Activated CD4-positive, alpha-beta T cell treated with anti-CD3 and anti-CD28 coated beads, Interleukin-2, amount 10 ng/mL, durations not matched to agents 7 days and 5 days (primary cell): ENCODE results near the gene PPIF. TPM values are rescaled to one million over a fixed set of nuclear protein-coding genes. Genes with fewer than 3 reads are reported as not detected.

Experiments
- CTCF ChIA-PET: fragments of 350-600 bp; sonication (Branson Sonifier 250); formaldehyde crosslinking; loops from one replicate; lab custom pipeline; 2021; ENCODE audit warnings: antibody characterized with exemption; lab: Charles Lee
- POLR2A ChIA-PET: fragments of 350-600 bp; sonication (Branson Sonifier 250); formaldehyde crosslinking; loops from one replicate; lab custom pipeline; 2021; ENCODE audit warnings: antibody characterized with exemption; lab: Charles Lee
- DNase-seq: peaks from one replicate; pipeline ENCODE4 v3.0.0-alpha.2; 2020
- H3K27ac Mint-ChIP-seq: one replicate; pipeline ENCODE4 v1.8.0; 2021; ENCODE audit warnings: mild to moderate bottlenecking, moderate library complexity, mixed read lengths
- H3K27me3 Mint-ChIP-seq: one replicate; pipeline ENCODE4 v1.8.0; 2021; ENCODE audit warnings: mixed read lengths
- H3K36me3 Mint-ChIP-seq: one replicate; pipeline ENCODE4 v1.8.0; 2021; ENCODE audit warnings: low read depth, mixed read lengths
- H3K4me1 Mint-ChIP-seq: one replicate; pipeline ENCODE4 v1.8.0; 2021; ENCODE audit warnings: mixed read lengths
- H3K4me3 Mint-ChIP-seq: one replicate; pipeline ENCODE4 v1.8.0; 2021; ENCODE audit warnings: mild to moderate bottlenecking, moderate library complexity, mixed read lengths
- H3K9me3 Mint-ChIP-seq: one replicate; pipeline ENCODE4 v1.8.0; 2021; ENCODE audit warnings: mixed read lengths
- total RNA-seq, 2 experiments: library from RNA; stranded (reverse); gene quantifications; one replicate each; pipeline ENCODE4 v1.2.3, GENCODE V29; 2021

PPIF gene
- total RNA-seq, 2 experiments from 2014 or later: 53.7 to 56.7 TPM

DNA sequence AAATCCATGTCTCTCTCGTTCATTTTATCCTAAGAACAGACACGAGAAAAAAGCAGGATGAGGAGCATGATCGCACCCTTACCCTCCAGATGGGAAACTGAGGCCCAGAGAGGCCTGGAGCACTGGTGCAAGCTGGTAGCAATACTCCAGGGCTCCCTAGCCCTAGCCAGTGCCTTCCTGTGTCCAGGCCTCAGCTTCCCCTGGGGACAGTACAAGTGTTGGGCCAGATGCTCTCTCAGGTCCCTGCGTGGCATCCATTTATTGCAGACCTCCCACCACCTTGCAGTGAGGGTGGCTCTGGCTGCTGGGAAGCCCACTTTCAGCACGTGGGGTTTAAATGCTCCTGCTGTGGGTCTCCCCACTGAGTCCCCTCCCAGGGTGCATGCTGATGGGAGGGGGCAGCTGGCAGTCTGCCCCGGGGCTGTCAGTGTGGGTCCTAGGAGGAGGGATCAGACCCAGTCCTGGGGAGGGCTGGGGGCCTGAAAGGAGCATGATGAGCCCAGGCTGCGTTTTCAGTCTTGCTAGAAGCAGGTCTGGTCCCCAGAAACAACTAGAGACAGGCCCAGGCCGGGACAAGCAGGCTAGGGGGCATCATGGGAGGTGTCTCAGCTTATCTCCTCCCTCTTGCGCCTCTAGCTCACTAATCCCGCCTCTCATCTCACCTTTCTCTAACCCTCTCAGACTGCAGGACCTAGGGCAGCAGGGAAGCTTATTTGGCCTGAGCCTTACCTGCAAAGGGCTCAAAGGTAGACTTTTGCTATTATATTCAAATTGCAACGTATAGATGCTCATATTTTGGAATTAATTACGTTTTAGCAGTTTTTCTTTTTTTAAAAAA, 662 bp upstream of the PPIF start:
- ChIA-PET CTCF (interaction anchor here (0.7 to 8.0 kb wide), 10 partner anchors 11 to 66 kb away, joined by 3 to 147 read pairs (median 4); no protein-coding TSS in a partner anchor), POLR2A (no interaction called here)
- Mint-ChIP-seq H3K36me3 (peaks cover 26% of the 10 kb centered on the region), H3K27ac (peak overlapping the region; percentile 93), H3K27me3 (no peaks in the 10 kb centered on the region), H3K4me3 (peak overlapping the region; percentile 84), H3K4me1 (peaks cover 43% of the 10 kb centered on the region), H3K9me3 (no peaks in the 10 kb centered on the region)
- no peak for DNase-seq

DNA sequence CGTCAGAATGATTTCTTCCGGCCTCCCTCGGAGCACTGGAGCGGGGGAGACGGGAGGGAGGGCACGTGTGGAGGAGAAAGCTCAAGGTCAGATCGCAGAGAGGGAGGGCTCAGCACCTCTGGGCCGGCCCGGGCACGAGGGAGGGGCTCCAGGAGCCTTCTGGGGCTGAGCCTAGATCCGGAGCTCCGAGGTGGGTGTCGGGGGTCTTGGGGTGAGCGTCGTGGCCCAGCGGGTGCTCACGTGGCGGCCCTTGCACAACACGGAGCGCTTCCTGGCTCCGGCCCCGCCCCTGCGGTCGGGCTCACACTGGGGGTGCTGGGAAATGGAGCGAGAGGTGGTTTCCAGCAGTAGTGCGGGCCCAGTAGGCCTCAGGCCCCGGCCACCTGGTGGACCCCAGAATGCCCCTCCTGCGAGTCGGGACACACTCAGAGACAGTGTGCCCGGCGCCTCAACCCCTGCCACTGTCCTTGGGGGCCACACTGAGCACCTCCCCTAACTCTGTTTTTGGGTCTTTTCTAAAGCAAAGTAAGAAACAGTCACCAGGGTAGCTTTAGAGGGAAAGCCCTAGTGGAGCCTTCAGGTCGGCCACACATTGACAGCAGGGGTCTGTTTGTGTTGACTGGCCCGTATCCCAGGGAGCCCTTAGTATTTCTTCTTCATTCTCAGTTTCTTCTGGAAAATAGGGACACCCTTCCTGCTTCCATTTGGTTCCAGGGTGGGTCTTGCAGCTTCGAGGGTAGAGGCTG, 798 bp downstream of the PPIF start:
- ChIA-PET POLR2A (interaction anchor here (0.6 kb wide), 1 partner anchor 25 kb away, joined by 3 read pairs; no protein-coding TSS in a partner anchor), CTCF (interaction anchor here (0.7 to 8.0 kb wide), 10 partner anchors 10 to 119 kb away, joined by 3 to 147 read pairs (median 3); no protein-coding TSS in a partner anchor)
- Mint-ChIP-seq H3K27me3 (no peaks in the 10 kb centered on the region), H3K4me3 (peak overlapping the region; percentile 84), H3K9me3 (no peaks in the 10 kb centered on the region), H3K4me1 (peaks cover 44% of the 10 kb centered on the region), H3K36me3 (peaks cover 37% of the 10 kb centered on the region), H3K27ac (peak overlapping the region; percentile 93)
- peak; percentile 79 for DNase-seq

DNA sequence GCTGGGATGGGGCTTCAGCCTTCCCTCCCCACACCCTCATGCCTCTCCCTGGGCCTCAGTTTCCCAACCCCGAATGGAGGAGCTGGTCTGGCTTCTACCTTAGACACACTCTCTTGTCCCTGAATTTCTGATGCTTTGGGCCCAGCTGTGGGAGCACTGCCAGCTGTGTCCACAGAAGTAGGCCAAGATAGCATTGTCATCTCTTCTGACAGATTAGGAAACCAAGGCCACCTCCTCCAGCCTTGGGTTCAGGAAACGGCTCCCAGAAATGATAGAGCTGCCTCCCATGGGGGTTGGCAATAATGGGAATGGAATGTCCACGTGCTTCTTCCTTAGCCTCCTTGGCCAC, 1.3 kb downstream of the PPIF start:
- Mint-ChIP-seq H3K4me1 (peaks cover 44% of the 10 kb centered on the region), H3K27ac (peak overlapping the region; percentile 93), H3K4me3 (peak overlapping the region; percentile 84), H3K27me3 (no peaks in the 10 kb centered on the region), H3K9me3 (no peaks in the 10 kb centered on the region), H3K36me3 (peaks cover 42% of the 10 kb centered on the region)
- POLR2A ChIA-PET: interaction anchor here (0.9 kb wide), 1 partner anchor 17 kb away, joined by 3 read pairs; no protein-coding TSS in a partner anchor
- DNase-seq: peak; percentile 5
- CTCF ChIA-PET: interaction anchor here (0.9 to 8.0 kb wide), 6 partner anchors 16 to 107 kb away, joined by 3 to 147 read pairs (median 4); no protein-coding TSS in a partner anchor

DNA sequence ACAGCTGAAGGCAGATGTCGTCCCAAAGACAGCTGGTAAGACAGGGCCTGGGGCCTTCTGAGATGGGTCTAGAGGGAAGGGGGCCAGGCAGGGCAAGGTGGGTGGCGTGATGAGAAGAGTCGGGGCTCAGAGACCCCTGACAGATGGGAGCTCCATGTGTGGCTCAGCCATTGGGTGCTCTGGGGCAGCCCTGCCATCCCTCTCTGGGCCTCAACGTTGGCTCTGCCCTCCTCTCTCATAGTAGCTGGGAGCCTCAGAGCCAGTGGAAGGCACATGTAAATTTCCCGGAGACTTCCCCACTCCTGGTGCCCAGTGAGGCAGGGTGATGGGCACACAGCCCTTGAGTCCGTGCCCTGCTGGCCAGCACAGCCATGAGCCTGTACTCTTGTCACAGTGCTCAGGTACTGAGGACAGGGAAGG, 1.8 kb downstream of the PPIF start:
- no peak for DNase-seq
- ChIA-PET CTCF (interaction anchor here (1.4 to 8.0 kb wide), 3 partner anchors 16 to 27 kb away, joined by 4 to 147 read pairs (median 9); no protein-coding TSS in a partner anchor), POLR2A (interaction anchor here (0.8 to 0.9 kb wide), 2 partner anchors 17 to 26 kb away, joined by 3 read pairs; no protein-coding TSS in a partner anchor)
- Mint-ChIP-seq H3K4me3 (peak overlapping the region; percentile 84), H3K4me1 (peaks cover 44% of the 10 kb centered on the region), H3K36me3 (peaks cover 47% of the 10 kb centered on the region), H3K27me3 (no peaks in the 10 kb centered on the region), H3K27ac (peak overlapping the region; percentile 93), H3K9me3 (no peaks in the 10 kb centered on the region)

DNA sequence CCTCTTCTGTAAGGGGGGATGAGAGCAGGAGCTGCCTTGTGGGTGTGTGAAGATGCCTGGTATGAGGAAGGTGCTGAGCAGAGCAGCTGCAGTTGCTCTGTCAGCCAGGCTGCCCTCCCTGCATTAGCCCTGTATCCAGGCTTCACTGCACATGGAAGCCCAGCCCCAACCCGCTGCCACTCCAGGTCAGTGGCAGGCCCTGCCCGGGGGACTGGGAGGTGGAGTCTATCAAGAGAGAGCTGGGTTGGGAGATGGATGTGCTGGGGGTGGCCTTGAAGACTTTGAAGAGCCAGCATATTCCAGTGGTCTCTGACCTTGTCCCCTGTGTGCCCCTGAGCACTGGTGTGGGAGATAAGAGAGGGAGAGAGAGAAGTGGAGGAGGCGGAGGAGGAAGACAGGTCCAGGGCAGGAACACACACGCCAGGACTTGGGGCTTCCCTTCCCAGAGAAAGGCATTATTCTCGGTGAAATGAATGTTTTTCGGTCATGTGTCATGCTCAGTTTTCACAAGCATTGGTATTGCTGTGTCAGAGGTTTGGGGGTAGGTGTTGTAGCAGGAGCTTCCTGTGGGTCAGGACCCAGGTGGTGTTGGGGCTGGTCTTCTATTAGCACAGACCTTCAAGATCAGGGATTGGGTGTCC, 2.6 kb downstream of the PPIF start:
- Mint-ChIP-seq H3K36me3 (peaks cover 55% of the 10 kb centered on the region), H3K27me3 (no peaks in the 10 kb centered on the region), H3K9me3 (no peaks in the 10 kb centered on the region), H3K4me1 (peaks cover 43% of the 10 kb centered on the region), H3K27ac (peak overlapping the region; percentile 72), H3K4me3 (peak overlapping the region; percentile 84)
- CTCF ChIA-PET: interaction anchor here (1.3 to 8.0 kb wide), 3 partner anchors 17 to 45 kb away, joined by 3 to 147 read pairs (median 4); no protein-coding TSS in a partner anchor
- POLR2A ChIA-PET: interaction anchor here (0.8 kb wide), 1 partner anchor 27 kb away, joined by 3 read pairs; no protein-coding TSS in a partner anchor
- no peak for DNase-seq

DNA sequence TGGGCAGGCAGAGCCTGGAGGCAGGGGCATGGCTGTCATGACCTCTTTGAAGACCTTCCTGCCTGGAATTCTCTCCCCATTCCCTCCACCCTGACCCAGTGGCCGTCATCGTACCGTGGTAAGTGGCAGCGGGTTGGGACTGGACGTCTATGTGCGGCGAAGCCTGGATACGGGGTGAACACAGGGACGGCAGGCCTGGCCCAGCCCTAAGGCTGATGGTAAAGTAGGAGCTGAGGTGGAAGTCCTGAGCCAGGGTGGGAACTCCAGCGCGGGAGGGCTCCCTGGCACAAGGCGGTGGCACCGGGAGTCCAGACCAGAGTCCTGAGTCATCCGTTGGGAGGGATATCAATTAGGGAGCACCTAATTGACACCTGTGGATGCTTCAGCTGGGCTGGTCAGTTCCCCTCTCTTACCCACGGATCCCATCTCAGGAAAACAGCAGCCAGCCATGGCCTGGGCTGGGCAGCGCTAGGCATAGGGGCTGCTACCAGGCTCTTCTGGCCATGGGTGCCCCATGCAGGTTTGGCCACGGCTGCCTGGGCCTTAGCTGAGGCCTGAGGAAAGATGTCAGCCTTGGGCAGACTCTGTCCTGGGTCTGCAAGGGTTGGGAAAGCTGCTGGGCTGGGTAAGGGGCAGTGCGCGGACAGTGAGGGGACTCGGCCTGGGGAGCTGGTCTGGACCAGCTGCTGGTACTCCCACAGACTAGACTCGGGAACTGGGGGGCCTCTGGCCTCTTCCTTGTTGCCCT, 3.3 kb downstream of the PPIF start:
- ChIA-PET POLR2A (no interaction called here), CTCF (interaction anchor here (1.3 to 1.5 kb wide), 2 partner anchors 37 to 45 kb away, joined by 3 to 4 read pairs; no protein-coding TSS in a partner anchor)
- Mint-ChIP-seq H3K36me3 (peaks cover 62% of the 10 kb centered on the region), H3K9me3 (no peaks in the 10 kb centered on the region), H3K4me3 (no peak overlapping the region), H3K4me1 (peaks cover 40% of the 10 kb centered on the region), H3K27ac (no peak overlapping the region), H3K27me3 (no peaks in the 10 kb centered on the region)
- DNase-seq: no peak

DNA sequence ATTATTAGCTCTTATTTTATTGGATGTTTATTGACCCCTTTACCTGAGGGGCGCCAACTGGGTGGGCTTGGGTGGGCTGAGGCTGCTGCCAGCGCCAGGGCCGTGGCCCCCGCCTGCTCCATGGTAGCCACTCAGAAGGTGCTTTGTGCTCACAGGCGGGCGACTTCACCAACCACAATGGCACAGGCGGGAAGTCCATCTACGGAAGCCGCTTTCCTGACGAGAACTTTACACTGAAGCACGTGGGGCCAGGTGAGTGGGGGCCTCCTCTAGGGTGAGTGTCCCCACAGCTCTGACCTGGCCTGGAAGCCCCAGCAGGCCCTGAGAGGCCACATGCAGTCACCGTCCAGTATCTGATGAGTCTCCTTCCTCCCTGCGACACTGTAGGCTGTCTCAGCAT, 4.1 kb downstream of the PPIF start:
- H3K9me3 Mint-ChIP-seq: no peaks in the 10 kb centered on the region
- H3K4me1 Mint-ChIP-seq: peaks cover 42% of the 10 kb centered on the region
- POLR2A ChIA-PET: no interaction called here
- no peak overlapping the region for H3K4me3 Mint-ChIP-seq
- H3K27me3 Mint-ChIP-seq: no peaks in the 10 kb centered on the region
- CTCF ChIA-PET: interaction anchor here (1.5 kb wide), 1 partner anchor 36 kb away, joined by 4 read pairs; no protein-coding TSS in a partner anchor
- DNase-seq: no peak
- H3K36me3 Mint-ChIP-seq: peaks cover 69% of the 10 kb centered on the region
- no peak overlapping the region for H3K27ac Mint-ChIP-seq

DNA sequence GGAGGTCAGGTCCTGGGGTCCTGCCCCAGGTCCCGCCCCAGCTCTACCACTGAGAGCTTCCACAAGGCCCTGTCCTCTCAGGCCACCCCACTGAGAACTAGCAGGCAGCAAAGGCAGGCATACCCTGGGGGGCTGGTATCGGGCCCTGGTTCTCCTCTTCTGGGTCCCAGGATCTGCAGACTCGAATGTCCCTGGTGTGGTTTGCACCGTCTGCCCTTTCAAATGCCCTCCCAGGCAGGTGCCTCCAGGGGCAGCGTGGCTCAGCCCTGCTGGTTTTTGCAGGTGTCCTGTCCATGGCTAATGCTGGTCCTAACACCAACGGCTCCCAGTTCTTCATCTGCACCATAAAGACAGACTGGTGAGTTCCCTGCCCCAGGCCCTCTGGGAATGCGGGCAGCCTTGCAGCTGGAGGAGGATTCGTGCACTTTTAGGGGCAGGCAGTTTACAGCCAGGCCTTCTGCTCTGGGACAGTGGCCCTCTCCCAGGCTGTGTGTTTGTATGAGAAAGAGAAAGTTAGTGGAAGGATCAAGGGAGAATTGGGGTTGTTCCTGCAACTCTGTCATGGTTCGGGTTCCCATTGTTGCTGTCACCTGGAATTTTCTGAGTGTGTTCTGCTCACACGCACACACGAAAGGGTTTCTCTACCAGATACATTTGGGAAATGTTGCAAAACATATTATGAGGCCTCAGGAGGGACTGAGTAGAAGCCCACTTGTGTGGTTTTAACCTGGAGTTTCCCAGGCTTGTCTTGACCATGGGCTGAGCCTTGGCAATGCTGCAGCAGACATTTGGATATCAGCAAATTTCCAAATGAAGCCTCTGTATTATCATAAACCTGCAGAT, 5.0 kb downstream of the PPIF start:
- peaks cover 42% of the 10 kb centered on the region for H3K4me1 Mint-ChIP-seq
- DNase-seq: no peak
- H3K36me3 Mint-ChIP-seq: peaks cover 74% of the 10 kb centered on the region
- no peaks in the 10 kb centered on the region for H3K27me3 Mint-ChIP-seq
- POLR2A ChIA-PET: no interaction called here
- H3K9me3 Mint-ChIP-seq: no peaks in the 10 kb centered on the region
- H3K4me3 Mint-ChIP-seq: no peak overlapping the region
- H3K27ac Mint-ChIP-seq: no peak overlapping the region
- CTCF ChIA-PET: no interaction called here

DNA sequence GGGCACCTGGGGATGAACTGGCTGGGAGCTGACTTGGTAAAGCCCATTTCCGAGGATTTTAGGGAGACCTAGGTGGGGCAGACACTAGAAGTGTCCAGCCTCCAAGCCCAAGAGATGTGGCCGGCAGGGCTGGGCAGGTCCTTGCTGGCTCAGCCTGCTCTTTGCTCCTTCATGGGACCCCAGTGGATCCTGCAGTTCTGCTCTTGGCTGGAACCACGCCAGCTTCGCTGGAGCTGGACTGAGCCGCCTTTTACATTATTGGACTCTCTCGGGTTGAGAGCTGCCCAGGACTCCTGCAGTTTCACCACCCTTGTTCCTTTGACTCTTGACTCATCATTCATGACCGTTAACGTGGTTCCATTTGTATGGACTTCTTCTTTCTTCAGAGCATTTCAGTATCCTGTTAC, 5.7 kb downstream of the PPIF start:
- CTCF ChIA-PET: no interaction called here
- H3K4me3 Mint-ChIP-seq: no peak overlapping the region
- DNase-seq: no peak
- POLR2A ChIA-PET: no interaction called here
- no peak overlapping the region for H3K27ac Mint-ChIP-seq
- H3K9me3 Mint-ChIP-seq: no peaks in the 10 kb centered on the region
- peaks cover 79% of the 10 kb centered on the region for H3K36me3 Mint-ChIP-seq
- no peaks in the 10 kb centered on the region for H3K27me3 Mint-ChIP-seq
- H3K4me1 Mint-ChIP-seq: peaks cover 42% of the 10 kb centered on the region

DNA sequence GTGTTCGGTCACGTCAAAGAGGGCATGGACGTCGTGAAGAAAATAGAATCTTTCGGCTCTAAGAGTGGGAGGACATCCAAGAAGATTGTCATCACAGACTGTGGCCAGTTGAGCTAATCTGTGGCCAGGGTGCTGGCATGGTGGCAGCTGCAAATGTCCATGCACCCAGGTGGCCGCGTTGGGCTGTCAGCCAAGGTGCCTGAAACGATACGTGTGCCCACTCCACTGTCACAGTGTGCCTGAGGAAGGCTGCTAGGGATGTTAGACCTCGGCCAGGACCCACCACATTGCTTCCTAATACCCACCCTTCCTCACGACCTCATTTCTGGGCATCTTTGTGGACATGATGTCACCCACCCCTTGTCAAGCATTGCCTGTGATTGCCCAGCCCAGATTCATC, 6.5 kb downstream of the PPIF start:
- H3K27ac Mint-ChIP-seq: no peak overlapping the region
- ChIA-PET POLR2A (no interaction called here), CTCF (no interaction called here)
- H3K27me3 Mint-ChIP-seq: no peaks in the 10 kb centered on the region
- H3K4me3 Mint-ChIP-seq: no peak overlapping the region
- peaks cover 38% of the 10 kb centered on the region for H3K4me1 Mint-ChIP-seq
- H3K9me3 Mint-ChIP-seq: no peaks in the 10 kb centered on the region
- DNase-seq: no peak
- H3K36me3 Mint-ChIP-seq: peaks cover 80% of the 10 kb centered on the region

DNA sequence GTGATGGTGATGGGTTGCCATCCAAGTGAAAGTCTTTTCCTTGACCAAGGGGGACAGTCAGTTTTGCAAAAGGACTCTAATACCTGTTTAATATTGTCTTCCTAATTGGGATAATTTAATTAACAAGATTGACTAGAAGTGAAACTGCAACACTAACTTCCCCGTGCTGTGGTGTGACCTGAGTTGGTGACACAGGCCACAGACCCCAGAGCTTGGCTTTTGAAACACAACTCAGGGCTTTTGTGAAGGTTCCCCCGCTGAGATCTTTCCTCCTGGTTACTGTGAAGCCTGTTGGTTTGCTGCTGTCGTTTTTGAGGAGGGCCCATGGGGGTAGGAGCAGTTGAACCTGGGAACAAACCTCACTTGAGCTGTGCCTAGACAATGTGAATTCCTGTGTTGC, 6.9 kb downstream of the PPIF start:
- Mint-ChIP-seq H3K27me3 (no peaks in the 10 kb centered on the region), H3K4me3 (no peak overlapping the region), H3K9me3 (no peaks in the 10 kb centered on the region), H3K4me1 (peaks cover 34% of the 10 kb centered on the region), H3K36me3 (peaks cover 77% of the 10 kb centered on the region), H3K27ac (no peak overlapping the region)
- ChIA-PET CTCF (no interaction called here), POLR2A (no interaction called here)
- DNase-seq: no peak
